Neural progenitor cell (in vitro differentiated cells): ENCODE data around the gene MATN1. TPM values are rescaled to one million over a fixed set of nuclear protein-coding genes. Genes with fewer than 3 reads are reported as not detected.

Experiments
- DNase-seq: peaks from one replicate; pipeline ENCODE4 v3.0.0-alpha.2; 2016; ENCODE audit warnings: low spot score
- H2AFZ ChIP-seq: fragments of 200-600 bp; sonication (generic); replicated peaks from 2 replicates; pipeline ENCODE4 v1.6.1; 2016; ENCODE audit warnings: antibody characterized with exemption
- H3F3A ChIP-seq: fragments of 200-600 bp; sonication (generic); 2 replicates; pipeline ENCODE4 v1.6.1; 2016; ENCODE audit warnings: antibody characterized with exemption, low read depth
- H3K27ac ChIP-seq: fragments of 200-600 bp; sonication (generic); 2 replicates; pipeline ENCODE4 v1.5.1; 2016; ENCODE audit warnings: mild to moderate bottlenecking
- H3K27me3 ChIP-seq: fragments of 200-600 bp; sonication (generic); 2 replicates; pipeline ENCODE4 v1.6.1; 2016; ENCODE audit warnings: mild to moderate bottlenecking, moderate library complexity
- H3K36me3 ChIP-seq: fragments of 200-600 bp; sonication (generic); 2 replicates; pipeline ENCODE4 v1.5.1; 2016
- H3K4me1 ChIP-seq: fragments of 200-600 bp; sonication (generic); 2 replicates; pipeline ENCODE4 v1.6.1; 2016; ENCODE audit warnings: mixed run types
- H3K4me2 ChIP-seq: fragments of 200-600 bp; sonication (generic); 2 replicates; pipeline ENCODE4 v1.6.1; 2016
- H3K4me3 ChIP-seq: fragments of 200-600 bp; sonication (generic); 2 replicates; pipeline ENCODE4 v1.5.1; 2016
- H3K79me2 ChIP-seq: fragments of 200-600 bp; sonication (generic); 2 replicates; pipeline ENCODE4 v1.6.1; 2016; ENCODE audit warnings: low read depth
- H3K9ac ChIP-seq: fragments of 200-600 bp; sonication (generic); 2 replicates; pipeline ENCODE4 v1.6.1; 2016
- H3K9me3 ChIP-seq: fragments of 200-600 bp; sonication (generic); 2 replicates; pipeline ENCODE4 v1.5.1; 2016; ENCODE audit warnings: low read depth
- H4K20me1 ChIP-seq: fragments of 200-600 bp; sonication (generic); 2 replicates; pipeline ENCODE4 v1.6.1; 2016; ENCODE audit warnings: low read depth
- H3K27ac Mint-ChIP-seq: 3 replicates; pipeline ENCODE4 v1.8.0; 2021; ENCODE audit warnings: mixed read lengths
- H3K27me3 Mint-ChIP-seq: 2 replicates; pipeline ENCODE4 v1.8.0; 2022; ENCODE audit warnings: low read depth, mild to moderate bottlenecking, inconsistent platforms, moderate library complexity, mixed read lengths; ENCODE audit not compliant: insufficient read depth
- H3K36me3 Mint-ChIP-seq: 3 replicates; pipeline ENCODE4 v1.8.0; 2021; ENCODE audit warnings: mixed read lengths
- H3K4me1 Mint-ChIP-seq: 3 replicates; pipeline ENCODE4 v1.8.0; 2021; ENCODE audit warnings: mixed read lengths
- H3K4me3 Mint-ChIP-seq: 3 replicates; pipeline ENCODE4 v1.8.0; 2021; ENCODE audit warnings: mild to moderate bottlenecking, moderate library complexity, mixed read lengths
- H3K9me3 Mint-ChIP-seq: 3 replicates; pipeline ENCODE4 v1.8.0; 2020; ENCODE audit warnings: mixed read lengths
- EZH2 ChIP-seq: fragments of 200-600 bp; sonication (generic); IDR thresholded peaks from 2 replicates; pipeline ENCODE4 v1.6.1; 2017; ENCODE audit warnings: antibody characterized with exemption, mild to moderate bottlenecking, moderate library complexity
- EZH2phosphoT487 ChIP-seq: fragments of 200-600 bp; sonication (generic); IDR thresholded peaks from 2 replicates; pipeline ENCODE4 v1.6.1; 2017; ENCODE audit warnings: antibody characterized with exemption
- total RNA-seq: library from RNA; depleted of rRNA; stranded (reverse); fragments of >200 nt; gene quantifications from 2 replicates; pipeline ENCODE4 v1.2.3, GENCODE V29; 2015; ENCODE audit warnings: low replicate concordance
- TF ChIP-seq, protein P1 (sequence below): fragments of 200-600 bp; sonication (generic); IDR thresholded peaks from 2 replicates; pipeline ENCODE4 v1.5.1; 2017; ENCODE audit warnings: antibody characterized with exemption, mild to moderate bottlenecking

MATN1 gene
- total RNA-seq, 1 donor from 2014 or later, result not detected

DNA sequence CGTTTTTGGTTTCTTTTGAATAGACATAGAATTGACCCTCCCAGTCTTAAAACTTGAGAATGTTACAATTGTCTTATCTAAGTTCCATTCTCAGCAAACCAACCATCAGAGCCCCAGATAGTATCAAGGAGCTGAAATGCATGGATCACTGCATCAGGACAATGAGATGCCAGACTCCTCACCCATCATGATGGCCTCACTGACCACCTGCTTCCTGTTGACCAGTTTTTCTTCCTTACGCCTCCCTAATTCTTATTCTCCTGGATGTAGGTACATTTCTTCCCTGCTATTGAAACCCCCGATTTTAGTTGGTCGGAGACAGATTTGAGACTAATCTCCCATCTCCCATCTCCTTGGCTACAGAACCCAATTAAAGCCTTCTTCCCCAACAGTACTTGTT, 17.7 kb downstream of the MATN1 start:
- H3K27ac Mint-ChIP-seq, result no peak overlapping the region
- H3K4me1 Mint-ChIP-seq, result peaks cover 8% of the 10 kb centered on the region
- no peaks in the 10 kb centered on the region for H3K9me3 ChIP-seq
- H3K4me3 Mint-ChIP-seq, result no peak overlapping the region
- no peaks in the 10 kb centered on the region for H3K9me3 Mint-ChIP-seq
- no peaks in the 10 kb centered on the region for H3K79me2 ChIP-seq
- H3K36me3 Mint-ChIP-seq, result no peaks in the 10 kb centered on the region
- H3F3A ChIP-seq, result peaks cover 4% of the 10 kb centered on the region
- no peak overlapping the region for H2AFZ ChIP-seq
- H3K36me3 ChIP-seq, result no peaks in the 10 kb centered on the region
- H3K27me3 Mint-ChIP-seq, result peaks cover 12% of the 10 kb centered on the region
- TF ChIP-seq EZH2 (no peak), EZH2phosphoT487 (no peak)
- TF ChIP-seq, protein P1, sequence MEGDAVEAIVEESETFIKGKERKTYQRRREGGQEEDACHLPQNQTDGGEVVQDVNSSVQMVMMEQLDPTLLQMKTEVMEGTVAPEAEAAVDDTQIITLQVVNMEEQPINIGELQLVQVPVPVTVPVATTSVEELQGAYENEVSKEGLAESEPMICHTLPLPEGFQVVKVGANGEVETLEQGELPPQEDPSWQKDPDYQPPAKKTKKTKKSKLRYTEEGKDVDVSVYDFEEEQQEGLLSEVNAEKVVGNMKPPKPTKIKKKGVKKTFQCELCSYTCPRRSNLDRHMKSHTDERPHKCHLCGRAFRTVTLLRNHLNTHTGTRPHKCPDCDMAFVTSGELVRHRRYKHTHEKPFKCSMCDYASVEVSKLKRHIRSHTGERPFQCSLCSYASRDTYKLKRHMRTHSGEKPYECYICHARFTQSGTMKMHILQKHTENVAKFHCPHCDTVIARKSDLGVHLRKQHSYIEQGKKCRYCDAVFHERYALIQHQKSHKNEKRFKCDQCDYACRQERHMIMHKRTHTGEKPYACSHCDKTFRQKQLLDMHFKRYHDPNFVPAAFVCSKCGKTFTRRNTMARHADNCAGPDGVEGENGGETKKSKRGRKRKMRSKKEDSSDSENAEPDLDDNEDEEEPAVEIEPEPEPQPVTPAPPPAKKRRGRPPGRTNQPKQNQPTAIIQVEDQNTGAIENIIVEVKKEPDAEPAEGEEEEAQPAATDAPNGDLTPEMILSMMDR, result no peak
- no peak overlapping the region for H3K4me2 ChIP-seq
- no peak overlapping the region for H3K27ac ChIP-seq
- H3K4me3 ChIP-seq, result no peak overlapping the region
- H3K9ac ChIP-seq, result no peak overlapping the region
- no peaks in the 10 kb centered on the region for H4K20me1 ChIP-seq
- peaks cover 15% of the 10 kb centered on the region for H3K4me1 ChIP-seq
- DNase-seq, result no peak
- H3K27me3 ChIP-seq, result no peaks in the 10 kb centered on the region

DNA sequence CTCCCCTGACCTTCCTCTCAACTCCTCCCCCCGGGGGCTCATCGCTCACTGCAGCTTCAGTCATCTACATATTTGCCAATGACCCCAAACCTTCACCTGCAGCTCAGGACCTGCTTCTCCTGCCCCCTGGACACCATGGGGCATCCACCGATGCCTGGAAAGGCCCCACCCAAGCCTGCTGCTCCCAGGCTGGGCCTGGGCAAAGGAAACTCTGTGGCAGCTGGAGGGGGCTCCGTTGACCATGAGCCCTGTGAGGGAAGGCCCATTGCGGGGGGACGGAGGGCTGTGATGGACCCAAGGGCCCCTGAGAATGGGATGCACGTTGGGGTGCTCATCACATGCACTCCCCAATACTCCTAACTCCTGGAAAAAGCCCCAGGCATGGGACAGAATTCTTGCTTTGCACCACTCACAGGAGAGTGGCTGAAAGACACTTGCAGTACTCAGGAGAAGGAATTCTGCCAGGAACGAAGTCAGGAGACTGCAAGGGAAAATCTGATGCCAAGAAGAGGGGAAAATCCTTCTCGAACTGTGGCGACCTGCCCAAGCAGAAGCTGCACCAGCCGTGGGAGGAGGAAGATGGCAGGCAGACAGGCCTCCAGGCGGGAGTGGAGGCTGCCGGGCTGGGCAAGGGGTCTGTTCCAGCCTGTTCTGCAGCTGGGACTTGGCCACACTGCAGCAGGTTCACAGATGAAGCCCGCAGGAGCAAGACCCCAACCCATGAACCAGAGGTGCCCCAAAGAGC, 18.4 kb downstream of the MATN1 start:
- Histone ChIP-seq H3K36me3 (no peaks in the 10 kb centered on the region), H3K27ac (no peak overlapping the region), H3F3A (peaks cover 4% of the 10 kb centered on the region), H3K9ac (no peak overlapping the region), H3K4me2 (no peak overlapping the region), H3K27me3 (no peaks in the 10 kb centered on the region), H4K20me1 (no peaks in the 10 kb centered on the region), H3K4me3 (no peak overlapping the region), H3K9me3 (no peaks in the 10 kb centered on the region), H3K4me1 (peaks cover 14% of the 10 kb centered on the region), H3K79me2 (no peaks in the 10 kb centered on the region), H2AFZ (no peak overlapping the region)
- no peaks in the 10 kb centered on the region for H3K36me3 Mint-ChIP-seq
- peaks cover 9% of the 10 kb centered on the region for H3K27me3 Mint-ChIP-seq
- peaks cover 8% of the 10 kb centered on the region for H3K4me1 Mint-ChIP-seq
- TF ChIP-seq, protein P1, result no peak
- TF ChIP-seq EZH2phosphoT487 (no peak), EZH2 (no peak)
- H3K9me3 Mint-ChIP-seq, result no peaks in the 10 kb centered on the region
- H3K27ac Mint-ChIP-seq, result no peak overlapping the region
- no peak overlapping the region for H3K4me3 Mint-ChIP-seq
- DNase-seq, result no peak

DNA sequence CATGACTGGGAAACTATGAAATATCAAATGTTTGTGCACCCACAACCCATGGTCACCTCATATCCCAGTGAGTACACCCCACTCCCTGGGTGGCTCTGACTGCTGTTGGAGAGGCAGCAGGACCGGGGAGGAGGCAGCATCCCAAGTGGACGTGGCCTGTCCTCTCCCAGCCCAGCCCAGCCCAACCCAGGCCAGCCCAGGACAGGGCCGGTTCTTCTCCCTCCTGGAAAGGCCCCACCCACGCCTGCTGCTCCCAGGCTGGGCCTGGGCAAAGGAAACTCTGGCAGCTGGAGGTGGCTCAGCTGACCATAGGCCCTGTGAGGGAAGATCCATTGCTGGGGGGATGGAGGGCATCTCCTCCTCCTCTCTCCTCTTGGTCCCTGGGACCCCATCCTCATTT, 19.1 kb downstream of the MATN1 start:
- Histone ChIP-seq H3K36me3 (no peaks in the 10 kb centered on the region), H3K4me3 (no peak overlapping the region), H3K4me1 (peaks cover 14% of the 10 kb centered on the region), H2AFZ (no peak overlapping the region), H3K27me3 (no peaks in the 10 kb centered on the region), H3K9ac (no peak overlapping the region), H3K27ac (no peak overlapping the region), H3F3A (peaks cover 4% of the 10 kb centered on the region), H3K79me2 (no peaks in the 10 kb centered on the region), H3K4me2 (no peak overlapping the region), H3K9me3 (no peaks in the 10 kb centered on the region), H4K20me1 (no peaks in the 10 kb centered on the region)
- peaks cover 8% of the 10 kb centered on the region for H3K4me1 Mint-ChIP-seq
- peaks cover 6% of the 10 kb centered on the region for H3K27me3 Mint-ChIP-seq
- no peak for DNase-seq
- H3K4me3 Mint-ChIP-seq, result no peak overlapping the region
- H3K36me3 Mint-ChIP-seq, result no peaks in the 10 kb centered on the region
- no peak overlapping the region for H3K27ac Mint-ChIP-seq
- H3K9me3 Mint-ChIP-seq, result no peaks in the 10 kb centered on the region
- TF ChIP-seq EZH2phosphoT487 (no peak), EZH2 (no peak)
- TF ChIP-seq, protein P1, result no peak
